Hepatocyte (in vitro differentiated cells): Measurements from ENCODE around the gene REG1B. TPM values are rescaled to one million over a fixed set of nuclear protein-coding genes. Genes with fewer than 3 reads are reported as not detected.

Experiments
- DNase-seq: peaks from one replicate; pipeline ENCODE4 v3.0.0-alpha.2; 2016; ENCODE audit warnings: low spot score
- H2AFZ ChIP-seq: fragments of 200-600 bp; sonication (generic); 2 replicates; pipeline ENCODE4 v1.6.0; 2016; ENCODE audit warnings: antibody characterized with exemption, mild to moderate bottlenecking
- H3K27ac ChIP-seq: fragments of 200-600 bp; sonication (generic); 2 replicates; pipeline ENCODE4 v1.5.1; 2016; ENCODE audit warnings: mild to moderate bottlenecking
- H3K27me3 ChIP-seq: fragments of 200-600 bp; sonication (generic); 2 replicates; pipeline ENCODE4 v1.6.1; 2016
- H3K36me3 ChIP-seq: fragments of 200-600 bp; sonication (generic); replicated peaks from 2 replicates; pipeline ENCODE4 v1.5.1; 2016; ENCODE audit warnings: low read depth; ENCODE audit not compliant: insufficient read depth
- H3K4me1 ChIP-seq: fragments of 200-600 bp; sonication (generic); 2 replicates; pipeline ENCODE4 v1.5.1; 2016; ENCODE audit warnings: mild to moderate bottlenecking, moderate library complexity; ENCODE audit not compliant: insufficient read depth
- H3K4me2 ChIP-seq: fragments of 200-600 bp; sonication (generic); 2 replicates; pipeline ENCODE4 v1.6.0; 2016
- H3K4me3 ChIP-seq: fragments of 200-600 bp; sonication (generic); 2 replicates; pipeline ENCODE4 v1.5.1; 2016; ENCODE audit warnings: mild to moderate bottlenecking
- H3K79me2 ChIP-seq: fragments of 200-600 bp; sonication (generic); 2 replicates; pipeline ENCODE4 v1.6.0; 2017; ENCODE audit warnings: mild to moderate bottlenecking
- H3K9me2 ChIP-seq: fragments of 200-600 bp; sonication (generic); replicated peaks from 2 replicates; pipeline ENCODE4 v1.6.0; 2017; ENCODE audit warnings: mild to moderate bottlenecking; ENCODE audit not compliant: insufficient read depth
- H3K9me3 ChIP-seq: fragments of 200-600 bp; sonication (generic); 2 replicates; pipeline ENCODE4 v1.5.1; 2016; ENCODE audit warnings: low read depth, mild to moderate bottlenecking
- H4K20me1 ChIP-seq: fragments of 200-600 bp; sonication (generic); 2 replicates; pipeline ENCODE4 v1.6.0; 2016; ENCODE audit warnings: mild to moderate bottlenecking; ENCODE audit not compliant: insufficient read depth, poor library complexity, severe bottlenecking
- CTCF ChIP-seq: fragments of 200-600 bp; sonication (generic); IDR thresholded peaks from 2 replicates; pipeline ENCODE4 v1.5.1; 2016; ENCODE audit warnings: antibody characterized with exemption, mild to moderate bottlenecking; ENCODE audit not compliant: poor library complexity
- EZH2 ChIP-seq: fragments of 200-600 bp; sonication (generic); IDR thresholded peaks from 2 replicates; pipeline ENCODE4 v1.6.1; 2016; ENCODE audit warnings: antibody characterized with exemption, mild to moderate bottlenecking, borderline replicate concordance
- EZH2phosphoT487 ChIP-seq: fragments of 200-600 bp; sonication (generic); IDR thresholded peaks from one replicate; pipeline ENCODE4 v1.6.1; 2018; ENCODE audit warnings: antibody characterized with exemption, mild to moderate bottlenecking, low read depth, moderate library complexity; ENCODE audit not compliant: unreplicated experiment, severe bottlenecking
- WGBS: methylation state at CpG from one replicate; pipeline ENCODE4 v1.1.6; 2016; ENCODE audit warnings: low lambda C conversion rate; ENCODE audit errors: missing lambda C conversion rate; 5-methylcytosine and 5-hydroxymethylcytosine counted together
- polyA plus RNA-seq: library from polyadenylated mRNA; unstranded; fragments of >200 nt; fragmentation: Nextera tagmentation; extraction: Ambion mirVana; gene quantifications from 2 replicates; pipeline ENCODE4 v1.2.1, GENCODE V29; 2016
- total RNA-seq: library from RNA; depleted of rRNA; stranded (reverse); fragments of >200 nt; gene quantifications from 2 replicates; pipeline ENCODE4 v1.2.3, GENCODE V29; 2014

REG1B gene
- total and polyA plus RNA-seq, 2 experiments from 2014 or later: not detected

- H3K4me1 ChIP-seq: no peaks in the 10 kb centered on the region
- H3K9me3 ChIP-seq: no peaks in the 10 kb centered on the region
- H3K27me3 ChIP-seq: no peaks in the 10 kb centered on the region
- TF ChIP-seq EZH2phosphoT487: no peak
- TF ChIP-seq CTCF: no peak
- no peak for TF ChIP-seq EZH2
- no peaks in the 10 kb centered on the region for H3K79me2 ChIP-seq
- no peak overlapping the region for H3K4me3 ChIP-seq
- H4K20me1 ChIP-seq: no peaks in the 10 kb centered on the region
- H3K27ac ChIP-seq: no peak overlapping the region
- H3K36me3 ChIP-seq: no peaks in the 10 kb centered on the region
- H3K9me2 ChIP-seq: no peaks in the 10 kb centered on the region
- WGBS: 32% methylated on average over 2 of the region's 2 CpGs
- no peak overlapping the region for H3K4me2 ChIP-seq
- peak; percentile 11 for DNase-seq
- no peak overlapping the region for H2AFZ ChIP-seq
Observed at GRCh38 chr2:79103214-79103613, 15.4 kb upstream of the REG1B start.

- no peak overlapping the region for H3K4me3 ChIP-seq
- H3K4me1 ChIP-seq: no peaks in the 10 kb centered on the region
- no peaks in the 10 kb centered on the region for H3K9me3 ChIP-seq
- TF ChIP-seq EZH2: no peak
- no peak for TF ChIP-seq EZH2phosphoT487
- no peak for TF ChIP-seq CTCF
- DNase-seq: no peak
- no peaks in the 10 kb centered on the region for H4K20me1 ChIP-seq
- no peak overlapping the region for H2AFZ ChIP-seq
- no peaks in the 10 kb centered on the region for H3K27me3 ChIP-seq
- H3K36me3 ChIP-seq: no peaks in the 10 kb centered on the region
- no peak overlapping the region for H3K27ac ChIP-seq
- no peaks in the 10 kb centered on the region for H3K79me2 ChIP-seq
- no peak overlapping the region for H3K4me2 ChIP-seq
- 95% methylated on average over 2 of the region's 2 CpGs for WGBS
- H3K9me2 ChIP-seq: no peaks in the 10 kb centered on the region
Observed at GRCh38 chr2:79101024-79101423, 13.2 kb upstream of the REG1B start.

DNA sequence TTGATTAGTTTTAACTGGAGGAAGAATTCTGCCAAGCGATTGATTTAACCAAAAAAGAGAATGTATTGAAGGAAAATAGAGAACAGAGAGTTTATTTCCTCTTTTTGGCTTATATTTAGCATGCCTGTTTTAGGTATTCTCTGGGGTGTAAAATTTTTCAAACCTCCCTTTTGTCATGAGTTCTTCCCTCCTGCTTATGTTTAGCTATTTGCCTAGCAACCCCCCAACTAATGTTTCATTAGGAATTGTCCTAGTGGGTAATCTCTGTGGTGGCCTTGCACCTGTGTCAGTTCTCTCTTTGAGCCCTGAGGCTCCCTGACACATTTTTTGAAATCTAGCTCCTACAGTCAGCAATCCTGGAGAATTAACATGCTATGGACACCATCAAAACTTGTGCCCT, 12.5 kb upstream of the REG1B start:
- no peaks in the 10 kb centered on the region for H3K9me2 ChIP-seq
- TF ChIP-seq CTCF (no peak), EZH2 (no peak), EZH2phosphoT487 (no peak)
- no peak overlapping the region for H3K27ac ChIP-seq
- no peak overlapping the region for H2AFZ ChIP-seq
- no peaks in the 10 kb centered on the region for H3K4me1 ChIP-seq
- H3K79me2 ChIP-seq: no peaks in the 10 kb centered on the region
- no peaks in the 10 kb centered on the region for H4K20me1 ChIP-seq
- no peaks in the 10 kb centered on the region for H3K9me3 ChIP-seq
- WGBS: 100% methylated on average over 1 of the region's 1 CpG
- no peaks in the 10 kb centered on the region for H3K27me3 ChIP-seq
- no peak overlapping the region for H3K4me3 ChIP-seq
- H3K36me3 ChIP-seq: no peaks in the 10 kb centered on the region
- H3K4me2 ChIP-seq: no peak overlapping the region
- no peak for DNase-seq
